ENCODE data around the gene SNX25. TPM values are rescaled to one million over a fixed set of nuclear protein-coding genes. Genes with fewer than 3 reads are reported as not detected.

The SNX25 gene
- total and polyA plus RNA-seq, 2 donors (not counting 1 experiment from before 2014, with no cell fraction given): 11.1 to 32.9 TPM

DNA sequence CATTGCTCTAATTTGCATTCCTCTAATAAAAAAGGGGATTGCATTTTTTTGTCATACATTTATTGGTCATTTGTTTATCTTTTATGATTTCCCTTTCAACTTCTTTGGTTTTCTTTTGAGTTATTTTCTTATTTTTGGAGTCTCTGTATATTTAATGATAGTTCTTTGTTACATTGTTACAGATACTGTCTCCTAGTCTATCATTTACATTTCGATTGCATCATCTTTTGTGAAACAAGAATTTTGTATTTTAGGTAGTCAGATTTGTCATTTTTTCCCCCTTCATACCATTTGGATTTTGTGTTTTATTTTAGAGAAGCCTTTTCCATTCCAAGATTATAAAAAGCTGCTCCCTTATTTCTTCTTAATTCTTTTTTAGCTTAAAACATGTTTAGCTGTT is 37.1 kb downstream of the SNX25 start:
- H3K36me3 ChIP-seq (ENCODE audit: control insufficient read depth, insufficient read depth, low read length): no peaks in the 10 kb centered on the region
- H3K9me3 ChIP-seq (ENCODE audit: control insufficient read depth, insufficient read depth, low read depth, low read length): no peaks in the 10 kb centered on the region
- H4K20me1 ChIP-seq (ENCODE audit: control insufficient read depth, extremely low read depth, insufficient read depth, low read length): no peaks in the 10 kb centered on the region
- DNase-seq (ENCODE audit: low read depth in 2 of 2): no peak
- no peaks in the 10 kb centered on the region for H3K79me2 ChIP-seq (ENCODE audit: control insufficient read depth, insufficient read depth, low read length)
- no peaks in the 10 kb centered on the region for H3K4me1 ChIP-seq (ENCODE audit: control insufficient read depth, extremely low read depth, insufficient read depth, low read length)
- no peak overlapping the region for H3K4me2 ChIP-seq (ENCODE audit: extremely low read depth, insufficient read depth, low read length)
- H2AFZ ChIP-seq (ENCODE audit: low read length): no peak overlapping the region
- no peak overlapping the region for H3K27ac ChIP-seq (ENCODE audit: insufficient read depth, low read length)
- no peak overlapping the region for H3K4me3 ChIP-seq (replicated peaks in 1 of 4; ENCODE audit: control extremely low read depth in 1 of 4, insufficient read depth in 1 of 4, low read depth in 3 of 4, low read length in 4 of 4)
- no peaks in the 10 kb centered on the region for H3K27me3 ChIP-seq (ENCODE audit: control insufficient read depth, insufficient read depth, low read length)
- no peak overlapping the region for H3K9ac ChIP-seq (ENCODE audit: insufficient read depth, low read length)
- no peak for TF ChIP-seq EZH2 (IDR thresholded peaks at IDR 0.05; ENCODE audit: low read length, missing control alignments)
- TF ChIP-seq, protein P1, sequence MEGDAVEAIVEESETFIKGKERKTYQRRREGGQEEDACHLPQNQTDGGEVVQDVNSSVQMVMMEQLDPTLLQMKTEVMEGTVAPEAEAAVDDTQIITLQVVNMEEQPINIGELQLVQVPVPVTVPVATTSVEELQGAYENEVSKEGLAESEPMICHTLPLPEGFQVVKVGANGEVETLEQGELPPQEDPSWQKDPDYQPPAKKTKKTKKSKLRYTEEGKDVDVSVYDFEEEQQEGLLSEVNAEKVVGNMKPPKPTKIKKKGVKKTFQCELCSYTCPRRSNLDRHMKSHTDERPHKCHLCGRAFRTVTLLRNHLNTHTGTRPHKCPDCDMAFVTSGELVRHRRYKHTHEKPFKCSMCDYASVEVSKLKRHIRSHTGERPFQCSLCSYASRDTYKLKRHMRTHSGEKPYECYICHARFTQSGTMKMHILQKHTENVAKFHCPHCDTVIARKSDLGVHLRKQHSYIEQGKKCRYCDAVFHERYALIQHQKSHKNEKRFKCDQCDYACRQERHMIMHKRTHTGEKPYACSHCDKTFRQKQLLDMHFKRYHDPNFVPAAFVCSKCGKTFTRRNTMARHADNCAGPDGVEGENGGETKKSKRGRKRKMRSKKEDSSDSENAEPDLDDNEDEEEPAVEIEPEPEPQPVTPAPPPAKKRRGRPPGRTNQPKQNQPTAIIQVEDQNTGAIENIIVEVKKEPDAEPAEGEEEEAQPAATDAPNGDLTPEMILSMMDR (conservative IDR thresholded peaks at IDR 0.05 in 1 of 2, IDR thresholded peaks at IDR 0.05 in 1 of 2; ENCODE audit: low read depth in 1 of 2, low read length in 2 of 2): no peak

DNA sequence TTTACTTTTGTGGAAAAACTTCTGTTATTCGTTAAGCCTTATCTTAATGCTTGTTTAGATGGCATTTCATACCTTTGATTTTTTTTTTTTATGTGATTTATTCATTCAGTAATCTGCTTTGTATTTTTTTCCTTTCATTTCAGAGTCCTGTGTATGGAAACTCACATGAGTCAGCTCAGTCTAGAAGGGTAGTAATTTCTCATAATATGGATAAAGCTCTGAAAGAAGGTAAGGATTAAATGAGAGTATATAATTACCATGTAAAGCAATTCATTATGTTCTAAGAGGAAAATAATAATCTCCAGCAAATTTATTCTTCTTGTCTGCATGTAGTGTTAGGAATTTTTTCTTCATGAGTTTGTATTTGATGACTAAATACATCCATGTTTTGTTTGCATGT is 37.8 kb downstream of the SNX25 start:
- Histone ChIP-seq H3K4me2 (ENCODE audit: extremely low read depth, insufficient read depth, low read length) (no peak overlapping the region), H3K27me3 (ENCODE audit: control insufficient read depth, insufficient read depth, low read length) (no peaks in the 10 kb centered on the region), H3K9me3 (ENCODE audit: control insufficient read depth, insufficient read depth, low read depth, low read length) (no peaks in the 10 kb centered on the region), H4K20me1 (ENCODE audit: control insufficient read depth, extremely low read depth, insufficient read depth, low read length) (no peaks in the 10 kb centered on the region), H3K9ac (ENCODE audit: insufficient read depth, low read length) (no peak overlapping the region), H3K4me1 (ENCODE audit: control insufficient read depth, extremely low read depth, insufficient read depth, low read length) (no peaks in the 10 kb centered on the region), H3K4me3 (replicated peaks in 1 of 4; ENCODE audit: control extremely low read depth in 1 of 4, insufficient read depth in 1 of 4, low read depth in 3 of 4, low read length in 4 of 4) (no peak overlapping the region), H3K79me2 (ENCODE audit: control insufficient read depth, insufficient read depth, low read length) (no peaks in the 10 kb centered on the region), H2AFZ (ENCODE audit: low read length) (no peak overlapping the region), H3K36me3 (ENCODE audit: control insufficient read depth, insufficient read depth, low read length) (no peaks in the 10 kb centered on the region), H3K27ac (ENCODE audit: insufficient read depth, low read length) (no peak overlapping the region)
- TF ChIP-seq, protein P1 (conservative IDR thresholded peaks at IDR 0.05 in 1 of 2, IDR thresholded peaks at IDR 0.05 in 1 of 2; ENCODE audit: low read depth in 1 of 2, low read length in 2 of 2): no peak
- no peak for TF ChIP-seq EZH2 (IDR thresholded peaks at IDR 0.05; ENCODE audit: low read length, missing control alignments)
- peak in 1 of 2 donors; percentile 36 for DNase-seq (ENCODE audit: low read depth in 2 of 2)

DNA sequence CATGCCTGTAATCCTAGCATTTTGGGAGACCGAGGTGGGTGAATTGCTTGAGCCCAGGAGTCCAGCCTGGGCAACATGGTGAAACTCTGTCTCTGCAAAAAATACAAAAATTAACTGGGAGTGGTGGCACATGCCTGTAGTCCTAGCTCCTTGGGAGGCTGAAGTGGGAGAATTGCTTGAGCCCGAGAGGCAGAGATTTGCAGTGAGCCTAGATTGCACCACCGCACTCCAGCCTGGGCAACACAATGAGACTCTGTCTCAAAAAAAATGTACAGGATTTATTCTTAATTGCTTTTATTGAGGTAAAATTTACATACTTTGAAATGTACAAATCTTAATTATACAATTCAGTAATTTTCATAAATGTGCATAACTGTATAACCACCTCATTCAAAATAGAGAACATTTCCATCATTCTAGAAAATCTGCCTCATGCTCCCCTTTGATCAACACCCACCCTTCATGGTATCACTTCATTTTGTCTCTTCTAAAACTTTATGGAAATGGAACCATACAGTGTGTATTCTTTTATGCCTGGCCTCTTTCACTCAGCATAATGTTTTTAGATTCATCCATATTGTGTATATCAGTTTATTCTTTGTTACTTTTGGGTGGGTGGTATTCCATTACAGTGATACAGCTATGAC is 39.1 kb downstream of the SNX25 start:
- Histone ChIP-seq H3K79me2 (ENCODE audit: control insufficient read depth, insufficient read depth, low read length) (no peaks in the 10 kb centered on the region), H3K9ac (ENCODE audit: insufficient read depth, low read length) (no peak overlapping the region), H3K36me3 (ENCODE audit: control insufficient read depth, insufficient read depth, low read length) (no peaks in the 10 kb centered on the region), H3K27ac (ENCODE audit: insufficient read depth, low read length) (no peak overlapping the region), H3K27me3 (ENCODE audit: control insufficient read depth, insufficient read depth, low read length) (no peaks in the 10 kb centered on the region), H3K4me2 (ENCODE audit: extremely low read depth, insufficient read depth, low read length) (no peak overlapping the region), H3K9me3 (ENCODE audit: control insufficient read depth, insufficient read depth, low read depth, low read length) (no peaks in the 10 kb centered on the region), H4K20me1 (ENCODE audit: control insufficient read depth, extremely low read depth, insufficient read depth, low read length) (no peaks in the 10 kb centered on the region), H3K4me3 (replicated peaks in 1 of 4; ENCODE audit: control extremely low read depth in 1 of 4, insufficient read depth in 1 of 4, low read depth in 3 of 4, low read length in 4 of 4) (no peak overlapping the region), H2AFZ (ENCODE audit: low read length) (no peak overlapping the region), H3K4me1 (ENCODE audit: control insufficient read depth, extremely low read depth, insufficient read depth, low read length) (no peaks in the 10 kb centered on the region)
- no peak for DNase-seq (ENCODE audit: low read depth in 2 of 2)
- TF ChIP-seq, protein P1 (conservative IDR thresholded peaks at IDR 0.05 in 1 of 2, IDR thresholded peaks at IDR 0.05 in 1 of 2; ENCODE audit: low read depth in 1 of 2, low read length in 2 of 2): no peak
- no peak for TF ChIP-seq EZH2 (IDR thresholded peaks at IDR 0.05; ENCODE audit: low read length, missing control alignments)
